Measurements from ENCODE around the gene MAML3.

The MAML3 gene

GRCh38 chr4:139782926-139783522 lies 371.0 kb downstream of the MAML3 start:
- no peak for DNase-seq (ENCODE audit: low read depth)

GRCh38 chr4:139781066-139781465 lies 372.9 kb downstream of the MAML3 start:
- no peak for DNase-seq (ENCODE audit: low read depth)

- DNase-seq (ENCODE audit: low read depth): no peak
These were observed 374.3 kb downstream of the MAML3 start for GRCh38 chr4:139779691-139780090.

- no peak for DNase-seq (ENCODE audit: low read depth)
These were observed 376.2 kb downstream of the MAML3 start for GRCh38 chr4:139777757-139778156.

GRCh38 chr4:139776235-139776634 lies 377.7 kb downstream of the MAML3 start:
- DNase-seq (ENCODE audit: low read depth): no peak

GRCh38 chr4:139774759-139775487 lies 379.1 kb downstream of the MAML3 start:
- DNase-seq (ENCODE audit: low read depth): no peak

- no peak for DNase-seq (ENCODE audit: low read depth)
These were observed 380.2 kb downstream of the MAML3 start for GRCh38 chr4:139773560-139774318.

- no peak for DNase-seq (ENCODE audit: low read depth)
These were observed 383.6 kb downstream of the MAML3 start for GRCh38 chr4:139770361-139770760.

GRCh38 chr4:139769364-139769763 lies 384.6 kb downstream of the MAML3 start:
- no peak for DNase-seq (ENCODE audit: low read depth)

- no peak for DNase-seq (ENCODE audit: low read depth)
These were observed 385.1 kb downstream of the MAML3 start for GRCh38 chr4:139768896-139769295.

GRCh38 chr4:139768366-139768765 lies 385.6 kb downstream of the MAML3 start:
- DNase-seq (ENCODE audit: low read depth): no peak

- no peak for DNase-seq (ENCODE audit: low read depth)
These were observed 386.4 kb downstream of the MAML3 start for GRCh38 chr4:139767585-139767984.

GRCh38 chr4:139767168-139767567 lies 386.8 kb downstream of the MAML3 start:
- DNase-seq (ENCODE audit: low read depth): no peak

- no peak for DNase-seq (ENCODE audit: low read depth)
These were observed 389.2 kb downstream of the MAML3 start for GRCh38 chr4:139764686-139765310.

GRCh38 chr4:139764182-139764581 lies 389.8 kb downstream of the MAML3 start:
- no peak for DNase-seq (ENCODE audit: low read depth)

GRCh38 chr4:139763672-139764071 lies 390.3 kb downstream of the MAML3 start:
- no peak for DNase-seq (ENCODE audit: low read depth)

GRCh38 chr4:139763205-139763604 lies 390.8 kb downstream of the MAML3 start:
- DNase-seq (ENCODE audit: low read depth): no peak

- no peak for DNase-seq (ENCODE audit: low read depth)
These were observed 391.3 kb downstream of the MAML3 start for GRCh38 chr4:139762720-139763119.

- no peak for DNase-seq (ENCODE audit: low read depth)
These were observed 392.5 kb downstream of the MAML3 start for GRCh38 chr4:139761461-139761860.

GRCh38 chr4:139760567-139760966 lies 393.4 kb downstream of the MAML3 start:
- no peak for DNase-seq (ENCODE audit: low read depth)

- no peak for DNase-seq (ENCODE audit: low read depth)
These were observed 394.9 kb downstream of the MAML3 start for GRCh38 chr4:139759097-139759496.

- no peak for DNase-seq (ENCODE audit: low read depth)
These were observed 397.4 kb downstream of the MAML3 start for GRCh38 chr4:139756391-139757180.

All from HS-27A (cell line).